Esophagus muscularis mucosa (tissue), 4 donors: ENCODE results near the gene ZBBX. TPM values are rescaled to one million over a fixed set of nuclear protein-coding genes. Genes with fewer than 3 reads are reported as not detected.

ENCODE experiments used
- DNase-seq: peaks from one replicate; pipeline ENCODE4 v3.0.0-alpha.2; 2017; ENCODE audit errors: extremely low spot score
- H3K27ac ChIP-seq, 4 donors: fragments of 200-600 bp; sonication (generic); replicated peaks in 1 of 4; 1 replicate in 3 of 4; 2 replicates in 1 of 4; pipeline ENCODE4 v1.5.1; 2016 to 2019; ENCODE audit warnings: mild to moderate bottlenecking in 1 of 4
- H3K27me3 ChIP-seq, 4 donors: fragments of 200-600 bp; sonication (generic); one replicate each; pipeline versions ENCODE4 v1.5.1 to v1.6.0; 2016 to 2019
- H3K36me3 ChIP-seq, 4 donors: fragments of 200-600 bp; sonication (generic); one replicate each; pipeline ENCODE4 v1.5.1; 2016 to 2019
- H3K4me1 ChIP-seq, 4 donors: fragments of 200-600 bp; sonication (generic); one replicate each; pipeline ENCODE4 v1.5.1; 2016 to 2019
- H3K4me3 ChIP-seq, 4 donors: fragments of 200-600 bp; sonication (generic); 1 replicate in 2 of 4; 2 replicates in 2 of 4; pipeline ENCODE4 v1.5.1; 2016 to 2019; ENCODE audit warnings: mild to moderate bottlenecking in 4 of 4, moderate library complexity in 1 of 4
- H3K9me3 ChIP-seq, 4 donors: fragments of 200-600 bp; sonication (generic); 1 replicate in 3 of 4; 2 replicates in 1 of 4; pipeline ENCODE4 v1.5.1; 2016 to 2019
- EP300 ChIP-seq: sonication (generic); formaldehyde crosslinking; IDR thresholded peaks from one replicate; pipeline ENCODE4 v1.6.1; 2017; ENCODE audit warnings: antibody characterized with exemption
- POLR2A ChIP-seq: fragments of 450-650 bp; IDR thresholded peaks from one replicate; pipeline ENCODE4 v1.6.1; 2017; ENCODE audit warnings: antibody characterized with exemption, moderate library complexity, mild to moderate bottlenecking, low read depth
- POLR2AphosphoS5 ChIP-seq, 2 donors: sonication (generic); formaldehyde crosslinking; IDR thresholded peaks; one replicate each; pipeline ENCODE4 v1.6.1; 2017; ENCODE audit warnings: antibody characterized with exemption in 2 of 2
- WGBS: methylation state at CpG from one replicate; pipeline ENCODE4 v1.1.5; 2018; 5-methylcytosine and 5-hydroxymethylcytosine counted together
- intact Hi-C: fragments of 100-400 bp; cut with DNase I; formaldehyde crosslinking; loops from one replicate; pipeline ENCODE4 v1.15.1; 2023
- total RNA-seq, 4 donors: library from RNA; depleted of rRNA; stranded (reverse); fragments of >200 nt; gene quantifications; one replicate each; pipeline versions ENCODE4 v1.1.0 to v1.2.1, GENCODE V29; 2016
- TF ChIP-seq, protein P1 (sequence below), 3 experiments: fragments of 200-600 bp in 2 of 3; fragments of 450-650 bp in 1 of 3; sonication (generic) in 2 of 3; IDR thresholded peaks; one replicate each; pipeline ENCODE4 v1.5.1; 2017 to 2019; ENCODE audit warnings: antibody characterized with exemption in 3 of 3, mild to moderate bottlenecking in 2 of 3, moderate library complexity in 1 of 3

The ZBBX gene
- total RNA-seq, 4 donors from 2014 or later, result 0.17 TPM; not detected in 3

DNA sequence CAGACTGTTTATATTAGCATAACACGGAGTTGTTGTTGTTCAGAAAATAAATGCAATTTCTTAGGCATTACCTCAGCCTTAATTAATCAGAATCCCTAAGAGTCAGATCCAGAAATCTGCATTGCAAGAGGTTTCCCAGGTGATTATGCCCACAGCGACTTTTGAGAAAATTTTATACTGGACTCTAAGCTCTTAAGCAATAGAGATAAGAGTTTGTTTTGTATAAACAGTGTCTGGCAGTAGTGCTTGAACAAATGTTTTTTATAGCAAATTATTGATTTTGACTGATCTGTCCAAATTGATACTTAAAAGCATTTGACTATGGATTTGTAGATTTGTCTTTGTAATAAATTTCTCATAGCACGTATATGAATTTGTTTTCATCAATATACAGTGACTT, 92.8 kb downstream of the ZBBX start:
- Histone ChIP-seq H3K4me1 (no peaks in the 10 kb centered on the region), H3K36me3 (no peaks in the 10 kb centered on the region), H3K9me3 (no peaks in the 10 kb centered on the region), H3K27ac (no peak overlapping the region), H3K27me3 (no peaks in the 10 kb centered on the region), H3K4me3 (no peak overlapping the region)
- no peak for DNase-seq
- intact Hi-C loops, result no loop called here
- TF ChIP-seq, protein P1, sequence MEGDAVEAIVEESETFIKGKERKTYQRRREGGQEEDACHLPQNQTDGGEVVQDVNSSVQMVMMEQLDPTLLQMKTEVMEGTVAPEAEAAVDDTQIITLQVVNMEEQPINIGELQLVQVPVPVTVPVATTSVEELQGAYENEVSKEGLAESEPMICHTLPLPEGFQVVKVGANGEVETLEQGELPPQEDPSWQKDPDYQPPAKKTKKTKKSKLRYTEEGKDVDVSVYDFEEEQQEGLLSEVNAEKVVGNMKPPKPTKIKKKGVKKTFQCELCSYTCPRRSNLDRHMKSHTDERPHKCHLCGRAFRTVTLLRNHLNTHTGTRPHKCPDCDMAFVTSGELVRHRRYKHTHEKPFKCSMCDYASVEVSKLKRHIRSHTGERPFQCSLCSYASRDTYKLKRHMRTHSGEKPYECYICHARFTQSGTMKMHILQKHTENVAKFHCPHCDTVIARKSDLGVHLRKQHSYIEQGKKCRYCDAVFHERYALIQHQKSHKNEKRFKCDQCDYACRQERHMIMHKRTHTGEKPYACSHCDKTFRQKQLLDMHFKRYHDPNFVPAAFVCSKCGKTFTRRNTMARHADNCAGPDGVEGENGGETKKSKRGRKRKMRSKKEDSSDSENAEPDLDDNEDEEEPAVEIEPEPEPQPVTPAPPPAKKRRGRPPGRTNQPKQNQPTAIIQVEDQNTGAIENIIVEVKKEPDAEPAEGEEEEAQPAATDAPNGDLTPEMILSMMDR (IDR thresholded peaks at IDR 0.05), result no peak
- TF ChIP-seq EP300 (no peak), POLR2A (no peak)
- WGBS, result 84% methylated on average over 3 of the region's 3 CpGs

DNA sequence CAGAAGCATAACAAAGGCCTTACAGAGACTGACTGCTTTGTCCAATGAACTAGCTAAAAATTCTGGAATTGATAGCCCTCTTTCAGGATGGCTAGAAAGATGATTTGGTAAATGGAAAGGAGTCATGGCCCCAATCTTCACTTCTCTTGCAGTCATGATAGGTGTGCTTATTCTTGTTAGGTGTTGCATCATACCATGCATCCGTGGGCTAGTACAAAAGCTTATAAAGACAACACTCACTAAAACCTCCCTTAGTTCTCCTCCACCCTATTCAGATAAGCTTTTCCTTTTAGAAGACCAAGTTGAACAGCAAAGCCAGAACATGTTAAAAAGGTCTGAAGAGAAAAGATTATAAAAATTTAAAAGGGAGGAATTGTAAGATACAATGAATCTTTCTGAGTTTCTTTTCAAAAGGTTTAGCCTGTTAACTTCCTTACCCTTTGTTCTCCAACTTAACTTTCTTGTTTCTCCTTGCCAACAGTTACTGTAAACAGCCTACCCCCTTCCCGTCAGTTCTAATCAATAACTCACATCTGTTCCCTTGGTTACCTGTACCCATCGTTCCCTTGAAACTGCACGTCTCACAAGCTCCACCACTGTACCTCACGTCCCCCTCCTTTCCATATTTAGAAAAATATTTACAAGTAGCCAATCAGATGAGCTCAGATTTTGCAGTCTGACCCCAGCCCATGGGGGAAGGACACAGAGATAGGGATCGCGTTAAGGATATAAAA, 105.8 kb downstream of the ZBBX start:
- H3K27ac ChIP-seq, result no peak overlapping the region
- DNase-seq, result no peak
- H3K9me3 ChIP-seq, result no peaks in the 10 kb centered on the region
- no peaks in the 10 kb centered on the region for H3K4me1 ChIP-seq
- TF ChIP-seq POLR2AphosphoS5 (IDR thresholded peaks at IDR 0.05), result no peak
- TF ChIP-seq POLR2A, result no peak
- TF ChIP-seq, protein P1 (IDR thresholded peaks at IDR 0.05), result no peak
- TF ChIP-seq EP300, result no peak
- H3K27me3 ChIP-seq, result no peaks in the 10 kb centered on the region
- no peaks in the 10 kb centered on the region for H3K36me3 ChIP-seq
- intact Hi-C loops, result no loop called here
- no peak overlapping the region for H3K4me3 ChIP-seq
- WGBS, result 85% methylated on average over 7 of the region's 7 CpGs

DNA sequence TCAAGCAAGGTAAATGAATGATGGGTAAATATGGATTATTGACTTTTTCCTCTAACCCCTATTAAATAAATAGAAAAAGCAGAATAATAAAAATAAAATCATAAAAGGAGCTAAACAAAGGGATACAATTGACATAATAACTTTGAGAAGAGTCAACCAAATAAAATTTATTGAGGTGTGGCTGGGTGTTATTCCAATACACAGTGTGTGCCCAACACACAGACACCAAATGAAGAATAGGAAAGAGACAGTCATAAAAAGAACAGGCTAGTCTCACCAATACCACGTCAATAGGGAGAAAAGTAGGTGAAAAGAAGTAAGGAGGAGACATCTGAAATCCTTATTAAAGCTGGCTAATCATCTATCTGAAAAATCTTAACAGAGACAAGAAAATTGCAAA, 127.1 kb downstream of the ZBBX start:
- Histone ChIP-seq H3K4me1 (no peaks in the 10 kb centered on the region), H3K4me3 (no peak overlapping the region), H3K27me3 (no peaks in the 10 kb centered on the region), H3K9me3 (no peaks in the 10 kb centered on the region), H3K36me3 (no peaks in the 10 kb centered on the region), H3K27ac (no peak overlapping the region)
- no peak for DNase-seq
- WGBS, result 72% methylated on average over 1 of the region's 1 CpG
- intact Hi-C loops, result no loop called here
- TF ChIP-seq, protein P1 (IDR thresholded peaks at IDR 0.05), result no peak
- TF ChIP-seq EP300 (no peak), POLR2AphosphoS5 (IDR thresholded peaks at IDR 0.05) (no peak), POLR2A (no peak)

DNA sequence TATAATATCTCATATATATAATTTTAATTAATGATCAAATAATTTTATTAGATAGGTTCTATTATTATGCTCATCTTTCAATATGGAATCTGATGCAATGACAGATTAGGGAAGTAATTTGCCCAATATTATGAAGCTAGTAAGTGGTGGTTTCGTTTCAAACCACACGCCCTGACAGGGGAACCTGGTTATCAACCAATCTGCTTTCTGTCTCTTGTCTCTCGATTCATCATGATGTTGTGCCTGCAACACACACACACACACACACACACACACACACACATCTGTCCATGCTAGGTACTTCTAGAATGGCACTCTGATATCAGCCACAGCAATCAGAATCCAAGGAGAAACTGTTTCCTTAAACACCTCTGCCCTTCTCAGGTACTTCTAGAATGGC, 128.4 kb downstream of the ZBBX start:
- H3K27me3 ChIP-seq, result no peaks in the 10 kb centered on the region
- 83% methylated on average over 3 of the region's 3 CpGs for WGBS
- H3K4me1 ChIP-seq, result no peaks in the 10 kb centered on the region
- intact Hi-C loops, result no loop called here
- no peak overlapping the region for H3K4me3 ChIP-seq
- H3K27ac ChIP-seq, result no peak overlapping the region
- no peaks in the 10 kb centered on the region for H3K36me3 ChIP-seq
- no peak for DNase-seq
- TF ChIP-seq EP300 (no peak), POLR2A (no peak), POLR2AphosphoS5 (IDR thresholded peaks at IDR 0.05) (no peak)
- TF ChIP-seq, protein P1 (IDR thresholded peaks at IDR 0.05), result no peak
- no peaks in the 10 kb centered on the region for H3K9me3 ChIP-seq

DNA sequence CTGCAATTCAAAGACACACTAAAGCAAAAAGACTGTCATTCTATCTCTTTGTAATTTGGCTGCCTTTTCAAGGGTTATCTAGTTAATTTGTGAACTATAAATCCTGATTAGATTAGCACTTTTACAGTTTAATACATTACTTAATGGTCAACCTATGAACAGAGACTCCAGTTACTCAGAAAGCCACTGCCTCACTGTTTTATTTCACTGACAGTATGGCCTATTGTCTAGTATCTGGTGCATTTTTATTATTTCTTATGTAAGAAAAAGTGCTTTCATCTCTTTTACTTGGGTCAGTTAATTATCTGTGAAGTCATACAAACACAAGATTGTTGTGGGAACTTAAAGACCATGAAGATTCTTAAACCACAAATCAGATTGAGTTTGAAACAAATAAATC, 133.8 kb downstream of the ZBBX start:
- H3K4me3 ChIP-seq, result no peak overlapping the region
- TF ChIP-seq POLR2AphosphoS5 (IDR thresholded peaks at IDR 0.05), result no peak
- no peak for TF ChIP-seq POLR2A
- TF ChIP-seq EP300, result no peak
- TF ChIP-seq, protein P1 (IDR thresholded peaks at IDR 0.05), result no peak
- no peaks in the 10 kb centered on the region for H3K9me3 ChIP-seq
- no peaks in the 10 kb centered on the region for H3K27me3 ChIP-seq
- DNase-seq, result no peak
- intact Hi-C loops, result no loop called here
- no peak overlapping the region for H3K27ac ChIP-seq
- no peaks in the 10 kb centered on the region for H3K36me3 ChIP-seq
- no peaks in the 10 kb centered on the region for H3K4me1 ChIP-seq
